Loucy (cell line): ENCODE results near the gene RERG.

Source experiments
- H2AFZ ChIP-seq: fragments of 200-600 bp; sonication (generic); 2 replicates; pipeline ENCODE4 v1.6.0; 2016; ENCODE audit warnings: antibody characterized with exemption, mild to moderate bottlenecking, low read length, moderate library complexity
- H3F3A ChIP-seq: fragments of 200-600 bp; 2 replicates; pipeline ENCODE4 v1.6.0; 2016; ENCODE audit warnings: antibody characterized with exemption, low read depth, mild to moderate bottlenecking
- H3K27me3 ChIP-seq: fragments of 200-600 bp; sonication (generic); 2 replicates; pipeline ENCODE4 v1.6.1; 2014; ENCODE audit warnings: low read length, mild to moderate bottlenecking; ENCODE audit not compliant: insufficient read depth, poor library complexity, severe bottlenecking
- H3K36me3 ChIP-seq: fragments of 200-600 bp; sonication (generic); 2 replicates; pipeline ENCODE4 v1.6.1; 2016; ENCODE audit warnings: low read length; ENCODE audit not compliant: insufficient read depth
- H3K4me1 ChIP-seq: fragments of 200-600 bp; sonication (generic); 2 replicates; pipeline ENCODE4 v1.5.1; 2014; ENCODE audit warnings: low read length, mild to moderate bottlenecking; ENCODE audit not compliant: insufficient read depth, poor library complexity, severe bottlenecking
- H3K4me2 ChIP-seq: fragments of 200-600 bp; sonication (generic); 2 replicates; pipeline ENCODE4 v1.6.0; 2014; ENCODE audit warnings: antibody characterized with exemption, low read length, low read depth, mild to moderate bottlenecking; ENCODE audit not compliant: poor library complexity, severe bottlenecking
- H3K4me3 ChIP-seq: fragments of 200-600 bp; sonication (generic); 2 replicates; pipeline ENCODE4 v1.5.1; 2014; ENCODE audit warnings: low read length, mild to moderate bottlenecking, mixed read lengths; ENCODE audit not compliant: poor library complexity, severe bottlenecking
- H3K79me2 ChIP-seq: fragments of 200-600 bp; sonication (generic); 2 replicates; pipeline ENCODE4 v1.6.1; 2014; ENCODE audit warnings: low read length; ENCODE audit not compliant: insufficient read depth
- H3K9ac ChIP-seq: fragments of 200-600 bp; sonication (generic); 2 replicates; pipeline ENCODE4 v1.6.0; 2014; ENCODE audit warnings: mild to moderate bottlenecking, low read depth, low read length, moderate library complexity; ENCODE audit not compliant: poor library complexity, severe bottlenecking
- H3K9me2 ChIP-seq: fragments of 200-600 bp; sonication (generic); replicated peaks from 2 replicates; pipeline ENCODE4 v1.6.1; 2016; ENCODE audit warnings: low read depth, low read length, mixed read lengths
- H3K9me3 ChIP-seq: fragments of 200-600 bp; sonication (generic); 2 replicates; pipeline ENCODE4 v1.6.1; 2014; ENCODE audit warnings: mild to moderate bottlenecking, antibody characterized with exemption, low read length, low read depth; ENCODE audit not compliant: insufficient read depth
- H4K20me1 ChIP-seq: fragments of 200-600 bp; sonication (generic); 2 replicates; pipeline ENCODE4 v1.6.0; 2014; ENCODE audit warnings: antibody characterized with exemption, low read length, mild to moderate bottlenecking; ENCODE audit not compliant: insufficient read depth, poor library complexity, severe bottlenecking
- CTCF ChIP-seq: fragments of 200-600 bp; sonication (generic); conservative IDR thresholded peaks from 2 replicates; pipeline ENCODE4 v1.5.1; 2014; ENCODE audit warnings: mild to moderate bottlenecking, antibody characterized with exemption, low read length
- EZH2phosphoT487 ChIP-seq: fragments of 200-600 bp; IDR thresholded peaks from 2 replicates; pipeline ENCODE4 v1.6.1; 2018; ENCODE audit warnings: antibody characterized with exemption, mild to moderate bottlenecking, moderate library complexity, borderline replicate concordance

The RERG gene

GRCh38 chr12:15234011-15234410 lies 12.8 kb upstream of the RERG start:
- no peak overlapping the region for H2AFZ ChIP-seq
- H3K27me3 ChIP-seq: peaks cover 4% of the 10 kb centered on the region
- H3F3A ChIP-seq: no peaks in the 10 kb centered on the region
- H3K9me2 ChIP-seq: no peaks in the 10 kb centered on the region
- H3K4me1 ChIP-seq: no peaks in the 10 kb centered on the region
- H3K4me2 ChIP-seq: no peak overlapping the region
- no peaks in the 10 kb centered on the region for H3K9me3 ChIP-seq
- no peak overlapping the region for H3K9ac ChIP-seq
- no peaks in the 10 kb centered on the region for H3K79me2 ChIP-seq
- no peak overlapping the region for H3K4me3 ChIP-seq
- H3K36me3 ChIP-seq: no peaks in the 10 kb centered on the region
- H4K20me1 ChIP-seq: no peaks in the 10 kb centered on the region
- TF ChIP-seq EZH2phosphoT487: no peak
- TF ChIP-seq CTCF: no peak

DNA sequence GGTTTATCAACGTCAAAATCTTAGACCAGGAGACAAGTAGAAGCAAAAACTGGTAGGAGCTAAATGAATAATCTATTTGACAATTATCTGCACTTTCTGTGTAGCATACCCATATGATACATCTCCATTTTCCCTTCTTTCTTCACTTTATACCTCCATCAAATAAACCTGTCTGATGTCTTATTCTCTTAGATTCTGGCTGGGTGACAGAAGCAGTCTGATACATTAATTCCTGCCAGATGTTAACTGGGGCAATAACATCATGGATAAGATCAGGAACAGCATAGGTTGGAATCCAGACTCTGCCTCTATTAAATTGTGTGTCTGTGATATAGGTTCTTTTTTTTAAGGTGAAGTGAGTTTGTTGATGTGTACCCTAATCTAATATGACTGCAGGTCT lies 11.7 kb upstream of the RERG start:
- H2AFZ ChIP-seq: no peak overlapping the region
- H3K9me3 ChIP-seq: no peaks in the 10 kb centered on the region
- H3K4me1 ChIP-seq: no peaks in the 10 kb centered on the region
- no peaks in the 10 kb centered on the region for H3K36me3 ChIP-seq
- H3K9ac ChIP-seq: no peak overlapping the region
- no peaks in the 10 kb centered on the region for H3F3A ChIP-seq
- TF ChIP-seq CTCF (no peak), EZH2phosphoT487 (no peak)
- no peak overlapping the region for H3K4me3 ChIP-seq
- no peaks in the 10 kb centered on the region for H3K79me2 ChIP-seq
- no peak overlapping the region for H3K4me2 ChIP-seq
- H3K27me3 ChIP-seq: peaks cover 4% of the 10 kb centered on the region
- no peaks in the 10 kb centered on the region for H4K20me1 ChIP-seq
- H3K9me2 ChIP-seq: no peaks in the 10 kb centered on the region

GRCh38 chr12:15231493-15231892 lies 10.3 kb upstream of the RERG start:
- H3K79me2 ChIP-seq: no peaks in the 10 kb centered on the region
- no peaks in the 10 kb centered on the region for H3K4me1 ChIP-seq
- H3K4me3 ChIP-seq: no peak overlapping the region
- no peak overlapping the region for H3K9ac ChIP-seq
- H3F3A ChIP-seq: no peaks in the 10 kb centered on the region
- H4K20me1 ChIP-seq: no peaks in the 10 kb centered on the region
- H3K36me3 ChIP-seq: no peaks in the 10 kb centered on the region
- no peaks in the 10 kb centered on the region for H3K9me3 ChIP-seq
- TF ChIP-seq CTCF (no peak), EZH2phosphoT487 (no peak)
- H3K9me2 ChIP-seq: no peaks in the 10 kb centered on the region
- peaks cover 4% of the 10 kb centered on the region for H3K27me3 ChIP-seq
- H2AFZ ChIP-seq: no peak overlapping the region
- H3K4me2 ChIP-seq: no peak overlapping the region
